NB4 (cell line): ENCODE results near the gene STAC3.

Experiments used
- MYC ChIP-seq: IDR thresholded peaks from 2 replicates; pipeline ENCODE4 v1.6.1; 2011; ENCODE audit warnings: low read depth, low read length
- POLR2A ChIP-seq: IDR thresholded peaks from 2 replicates; pipeline ENCODE4 v1.6.1; 2011; ENCODE audit warnings: mild to moderate bottlenecking; ENCODE audit not compliant: insufficient read length; ENCODE audit errors: extremely low read depth
- TF ChIP-seq, protein P1 (sequence below): IDR thresholded peaks from one replicate; pipeline ENCODE4 v1.5.1; 2012; ENCODE audit warnings: low read depth, low read length
- TF ChIP-seq, protein P2 (sequence below): IDR thresholded peaks from 2 replicates; pipeline ENCODE4 v1.6.1; 2011; ENCODE audit warnings: low read depth, low read length

DNA sequence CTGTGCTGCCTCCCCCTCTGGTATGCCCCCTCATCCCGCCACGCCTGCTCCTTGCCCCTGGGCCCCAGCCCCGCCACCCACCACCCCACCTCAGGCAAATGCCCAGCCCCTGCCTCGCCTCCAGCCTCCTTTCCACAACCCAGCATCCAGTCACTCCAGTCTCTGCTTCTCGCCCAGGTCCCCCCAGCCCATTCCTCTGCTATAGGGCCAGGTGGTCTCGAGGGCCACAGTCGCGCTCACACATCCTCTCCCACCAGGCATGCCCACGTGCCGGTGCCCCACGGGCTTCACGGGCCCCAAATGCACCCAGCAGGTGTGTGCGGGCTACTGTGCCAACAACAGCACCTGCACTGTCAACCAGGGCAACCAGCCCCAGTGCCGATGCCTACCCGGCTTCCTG lies 40.5 kb downstream of the STAC3 start:
- TF ChIP-seq, protein P1, sequence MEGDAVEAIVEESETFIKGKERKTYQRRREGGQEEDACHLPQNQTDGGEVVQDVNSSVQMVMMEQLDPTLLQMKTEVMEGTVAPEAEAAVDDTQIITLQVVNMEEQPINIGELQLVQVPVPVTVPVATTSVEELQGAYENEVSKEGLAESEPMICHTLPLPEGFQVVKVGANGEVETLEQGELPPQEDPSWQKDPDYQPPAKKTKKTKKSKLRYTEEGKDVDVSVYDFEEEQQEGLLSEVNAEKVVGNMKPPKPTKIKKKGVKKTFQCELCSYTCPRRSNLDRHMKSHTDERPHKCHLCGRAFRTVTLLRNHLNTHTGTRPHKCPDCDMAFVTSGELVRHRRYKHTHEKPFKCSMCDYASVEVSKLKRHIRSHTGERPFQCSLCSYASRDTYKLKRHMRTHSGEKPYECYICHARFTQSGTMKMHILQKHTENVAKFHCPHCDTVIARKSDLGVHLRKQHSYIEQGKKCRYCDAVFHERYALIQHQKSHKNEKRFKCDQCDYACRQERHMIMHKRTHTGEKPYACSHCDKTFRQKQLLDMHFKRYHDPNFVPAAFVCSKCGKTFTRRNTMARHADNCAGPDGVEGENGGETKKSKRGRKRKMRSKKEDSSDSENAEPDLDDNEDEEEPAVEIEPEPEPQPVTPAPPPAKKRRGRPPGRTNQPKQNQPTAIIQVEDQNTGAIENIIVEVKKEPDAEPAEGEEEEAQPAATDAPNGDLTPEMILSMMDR, result no peak
- TF ChIP-seq POLR2A (no peak), MYC (no peak)
- TF ChIP-seq, protein P2, sequence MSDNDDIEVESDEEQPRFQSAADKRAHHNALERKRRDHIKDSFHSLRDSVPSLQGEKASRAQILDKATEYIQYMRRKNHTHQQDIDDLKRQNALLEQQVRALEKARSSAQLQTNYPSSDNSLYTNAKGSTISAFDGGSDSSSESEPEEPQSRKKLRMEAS, result no peak
